ENCODE data around the gene ATP8B1. TPM values are rescaled to one million over a fixed set of nuclear protein-coding genes. Genes with fewer than 3 reads are reported as not detected.

The ATP8B1 gene
- total RNA-seq, 3 donors from 2014 or later = 175 to 406 (median 316) TPM

DNA sequence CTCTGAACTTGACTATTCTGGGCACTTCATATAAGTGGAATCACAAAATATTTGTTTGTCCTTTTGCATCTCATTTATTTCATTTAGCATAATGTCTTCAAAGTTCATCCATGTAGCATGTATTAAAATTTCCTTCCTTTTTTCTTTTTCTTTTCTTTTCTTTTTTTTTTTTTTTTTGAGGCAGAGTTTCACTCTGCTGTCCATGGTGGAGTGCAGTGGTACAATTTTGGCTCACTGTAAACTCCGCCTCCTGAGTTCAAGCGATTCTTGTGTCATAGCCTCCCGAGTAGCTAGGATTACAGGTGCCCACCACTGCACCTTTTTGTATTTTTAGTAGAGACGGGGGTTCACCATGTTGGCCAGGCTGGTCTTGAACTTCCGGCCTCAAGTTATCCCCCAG is 11.9 kb downstream of the ATP8B1 start:
- Histone ChIP-seq H3K4me1 (ENCODE audit: low read depth) (peaks cover 34% of the 10 kb centered on the region), H3K4me3 (no peak overlapping the region), H3K9me3 (no peaks in the 10 kb centered on the region), H3K36me3 (ENCODE audit: low read depth) (peaks cover 6% of the 10 kb centered on the region)
- DNase-seq (no peak), ATAC-seq (no peak)
- TF ChIP-seq, protein P1, sequence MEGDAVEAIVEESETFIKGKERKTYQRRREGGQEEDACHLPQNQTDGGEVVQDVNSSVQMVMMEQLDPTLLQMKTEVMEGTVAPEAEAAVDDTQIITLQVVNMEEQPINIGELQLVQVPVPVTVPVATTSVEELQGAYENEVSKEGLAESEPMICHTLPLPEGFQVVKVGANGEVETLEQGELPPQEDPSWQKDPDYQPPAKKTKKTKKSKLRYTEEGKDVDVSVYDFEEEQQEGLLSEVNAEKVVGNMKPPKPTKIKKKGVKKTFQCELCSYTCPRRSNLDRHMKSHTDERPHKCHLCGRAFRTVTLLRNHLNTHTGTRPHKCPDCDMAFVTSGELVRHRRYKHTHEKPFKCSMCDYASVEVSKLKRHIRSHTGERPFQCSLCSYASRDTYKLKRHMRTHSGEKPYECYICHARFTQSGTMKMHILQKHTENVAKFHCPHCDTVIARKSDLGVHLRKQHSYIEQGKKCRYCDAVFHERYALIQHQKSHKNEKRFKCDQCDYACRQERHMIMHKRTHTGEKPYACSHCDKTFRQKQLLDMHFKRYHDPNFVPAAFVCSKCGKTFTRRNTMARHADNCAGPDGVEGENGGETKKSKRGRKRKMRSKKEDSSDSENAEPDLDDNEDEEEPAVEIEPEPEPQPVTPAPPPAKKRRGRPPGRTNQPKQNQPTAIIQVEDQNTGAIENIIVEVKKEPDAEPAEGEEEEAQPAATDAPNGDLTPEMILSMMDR (IDR thresholded peaks at IDR 0.05) = no peak
- intact Hi-C loops (cut with DNase I, micrococcal nuclease) = no loop called here

DNA sequence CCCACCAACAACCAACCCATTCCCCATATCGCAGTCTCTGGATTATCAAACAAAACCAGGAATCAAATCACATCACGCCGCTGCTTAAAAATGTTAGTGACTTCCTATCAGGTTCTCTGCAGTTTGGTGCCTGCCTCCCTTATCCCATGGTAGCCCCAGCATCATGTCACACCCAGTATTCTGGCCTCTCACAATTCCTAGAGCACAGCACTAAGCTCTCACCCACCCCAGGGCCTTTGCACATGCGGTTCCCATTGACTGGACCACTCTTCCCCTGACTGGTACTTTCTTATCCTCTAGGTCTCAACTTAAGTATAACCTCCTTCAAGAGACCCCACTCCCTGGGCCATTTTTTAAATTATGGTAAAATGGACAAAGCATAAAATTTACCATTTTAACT is 12.8 kb downstream of the ATP8B1 start:
- H3K4me3 ChIP-seq = no peak overlapping the region
- no peaks in the 10 kb centered on the region for H3K9me3 ChIP-seq
- no peak for ATAC-seq
- peaks cover 6% of the 10 kb centered on the region for H3K36me3 ChIP-seq (ENCODE audit: low read depth)
- TF ChIP-seq, protein P1 (IDR thresholded peaks at IDR 0.05) = no peak
- intact Hi-C loops (cut with DNase I, micrococcal nuclease) = no loop called here
- peaks cover 34% of the 10 kb centered on the region for H3K4me1 ChIP-seq (ENCODE audit: low read depth)
- DNase-seq = no peak

GRCh38 chr18:57789759-57790158 is 13.4 kb downstream of the ATP8B1 start:
- Histone ChIP-seq H3K4me3 (no peak overlapping the region), H3K9me3 (no peaks in the 10 kb centered on the region), H3K36me3 (ENCODE audit: low read depth) (peaks cover 6% of the 10 kb centered on the region), H3K4me1 (ENCODE audit: low read depth) (peaks cover 37% of the 10 kb centered on the region)
- intact Hi-C loops (cut with DNase I, micrococcal nuclease) = no loop called here
- DNase-seq (no peak), ATAC-seq (no peak)
- TF ChIP-seq, protein P1 (IDR thresholded peaks at IDR 0.05) = no peak

- DNase-seq = no peak
- Histone ChIP-seq H3K9me3 (no peaks in the 10 kb centered on the region), H3K4me1 (ENCODE audit: low read depth) (peaks cover 33% of the 10 kb centered on the region), H3K36me3 (ENCODE audit: low read depth) (peaks cover 6% of the 10 kb centered on the region), H3K4me3 (no peak overlapping the region)
- TF ChIP-seq, protein P1 (IDR thresholded peaks at IDR 0.05) = no peak
- no peak for ATAC-seq
- intact Hi-C loops (cut with DNase I, micrococcal nuclease) = no loop called here
Observed at GRCh38 chr18:57789090-57789489, 14.0 kb downstream of the ATP8B1 start.

DNA sequence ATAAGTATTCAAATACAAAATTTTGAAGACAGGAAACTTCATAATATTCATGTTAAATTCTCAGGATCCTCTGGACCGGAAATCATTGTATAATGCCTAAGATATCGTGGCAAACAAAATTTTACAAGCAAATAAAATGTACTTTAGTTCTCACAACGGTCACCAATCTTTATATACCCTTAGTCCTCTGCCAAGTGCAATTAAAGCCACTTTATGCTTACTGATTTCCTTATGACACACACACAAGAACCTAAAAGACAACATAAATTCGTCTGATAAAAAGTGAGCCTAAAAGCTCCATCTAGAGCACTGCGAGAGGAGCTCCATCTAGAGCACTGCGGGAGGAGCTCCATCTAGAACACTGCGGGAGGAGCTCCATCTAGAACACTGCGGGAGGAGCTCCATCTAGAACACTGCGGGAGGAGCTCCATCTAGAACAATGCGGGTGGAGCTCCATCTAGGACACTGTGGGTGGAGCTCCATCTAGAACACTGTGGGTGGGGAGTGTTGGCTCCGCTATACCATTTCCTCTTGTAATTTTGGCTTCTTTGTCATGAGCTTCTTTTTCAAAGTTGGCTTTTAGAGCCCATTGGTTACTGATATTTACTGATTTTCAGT is 15.9 kb downstream of the ATP8B1 start:
- no peaks in the 10 kb centered on the region for H3K9me3 ChIP-seq
- peaks cover 22% of the 10 kb centered on the region for H3K4me1 ChIP-seq (ENCODE audit: low read depth)
- ATAC-seq = peak; percentile 87
- DNase-seq = peak in 1 of 3 donors; percentile 53
- intact Hi-C loops (cut with DNase I, micrococcal nuclease) = no loop called here
- peaks cover 6% of the 10 kb centered on the region for H3K36me3 ChIP-seq (ENCODE audit: low read depth)
- no peak overlapping the region for H3K4me3 ChIP-seq
- TF ChIP-seq, protein P1 (IDR thresholded peaks at IDR 0.05) = no peak

Data from mucosa of descending colon (tissue), 3 donors.